Liver (tissue), 3 donors: ENCODE measurements around the gene BACH2.

ENCODE experiments used
- GABPA ChIP-seq, 2 donors: IDR thresholded peaks in 1 of 2; conservative IDR thresholded peaks in 1 of 2; 2 replicates each; pipeline ENCODE4 v1.6.1; 2016; ENCODE audit warnings: antibody characterized with exemption in 2 of 2, mild to moderate bottlenecking in 1 of 2, moderate library complexity in 1 of 2
- TF ChIP-seq, protein P1 (sequence below): fragments of 150-350 bp; IDR thresholded peaks from 2 replicates; pipeline ENCODE4 v1.5.1; 2017; ENCODE audit warnings: improper control_type of control experiment, low read depth, low read length; ENCODE audit not compliant: missing input control
- donor health status: healthy.
- donor health status: healthy.

DNA sequence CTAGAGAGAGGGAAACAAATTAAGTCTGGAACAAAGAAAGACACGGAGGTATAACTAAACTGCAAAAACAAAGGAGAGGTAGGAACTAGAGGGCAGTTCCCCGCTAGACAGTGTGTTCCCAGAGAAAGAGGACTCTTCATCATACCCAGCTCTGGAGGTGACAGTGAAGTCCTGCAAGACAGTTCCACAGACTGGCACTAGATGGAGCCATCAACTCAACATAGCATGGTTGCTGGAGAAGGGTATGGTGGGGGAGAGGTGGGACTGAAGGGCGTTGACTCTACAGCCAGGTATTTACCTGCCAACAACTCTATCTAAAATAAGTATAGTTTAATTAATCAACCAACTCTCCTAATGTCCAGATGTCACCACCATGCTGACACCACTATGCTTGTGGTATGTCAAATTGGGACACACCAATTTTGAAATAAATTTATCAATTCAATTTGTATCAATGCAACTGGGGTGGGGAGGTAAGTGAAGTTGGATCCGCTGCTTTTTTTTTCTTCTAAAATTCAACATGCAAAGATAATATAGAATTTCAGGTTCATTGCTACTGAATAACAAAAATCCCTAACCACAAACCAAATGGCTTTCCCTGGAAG is 9.7 kb downstream of the BACH2 start:
- TF ChIP-seq, protein P1, sequence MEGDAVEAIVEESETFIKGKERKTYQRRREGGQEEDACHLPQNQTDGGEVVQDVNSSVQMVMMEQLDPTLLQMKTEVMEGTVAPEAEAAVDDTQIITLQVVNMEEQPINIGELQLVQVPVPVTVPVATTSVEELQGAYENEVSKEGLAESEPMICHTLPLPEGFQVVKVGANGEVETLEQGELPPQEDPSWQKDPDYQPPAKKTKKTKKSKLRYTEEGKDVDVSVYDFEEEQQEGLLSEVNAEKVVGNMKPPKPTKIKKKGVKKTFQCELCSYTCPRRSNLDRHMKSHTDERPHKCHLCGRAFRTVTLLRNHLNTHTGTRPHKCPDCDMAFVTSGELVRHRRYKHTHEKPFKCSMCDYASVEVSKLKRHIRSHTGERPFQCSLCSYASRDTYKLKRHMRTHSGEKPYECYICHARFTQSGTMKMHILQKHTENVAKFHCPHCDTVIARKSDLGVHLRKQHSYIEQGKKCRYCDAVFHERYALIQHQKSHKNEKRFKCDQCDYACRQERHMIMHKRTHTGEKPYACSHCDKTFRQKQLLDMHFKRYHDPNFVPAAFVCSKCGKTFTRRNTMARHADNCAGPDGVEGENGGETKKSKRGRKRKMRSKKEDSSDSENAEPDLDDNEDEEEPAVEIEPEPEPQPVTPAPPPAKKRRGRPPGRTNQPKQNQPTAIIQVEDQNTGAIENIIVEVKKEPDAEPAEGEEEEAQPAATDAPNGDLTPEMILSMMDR = peak; percentile 86
- TF ChIP-seq GABPA (IDR thresholded peaks at IDR 0.05 in 1 of 2, conservative IDR thresholded peaks at IDR 0.05 in 1 of 2) = no peak
